Lung (tissue), 12 donors: ENCODE data around the gene SPACA4. TPM values are rescaled to one million over a fixed set of nuclear protein-coding genes. Genes with fewer than 3 reads are reported as not detected.

Experiments
- ATAC-seq: fragments of 200-7000 bp; cut with Tn5 transposase; one replicate; pipeline ENCODE4 v1.9.1; 2020; ENCODE audit warnings: moderate number of reproducible peaks; ENCODE audit not compliant: insufficient read depth, low FRiP score
- DNase-seq, 3 donors: peaks; one replicate each; pipeline ENCODE4 v3.0.0-alpha.2; 2013 to 2017
- H3K27ac ChIP-seq, 2 donors: one replicate each; pipeline ENCODE4 v1.5.1; 2013; ENCODE audit warnings: mild to moderate bottlenecking in 2 of 2, moderate library complexity in 2 of 2, control low read depth in 1 of 2, inconsistent platforms in 1 of 2, low read depth in 1 of 2, low read length in 1 of 2
- H3K27me3 ChIP-seq, 3 donors: one replicate each; pipeline ENCODE4 v1.5.1; 2013; ENCODE audit warnings: low read length in 2 of 3; ENCODE audit not compliant: control insufficient read depth in 3 of 3, insufficient read depth in 3 of 3
- H3K36me3 ChIP-seq, 4 donors: one replicate each; pipeline ENCODE4 v1.5.1; 2013; ENCODE audit warnings: low read length in 4 of 4, mild to moderate bottlenecking in 1 of 4, moderate library complexity in 1 of 4; ENCODE audit not compliant: control insufficient read depth in 4 of 4, insufficient read depth in 4 of 4
- H3K4me1 ChIP-seq, 5 donors: one replicate each; pipeline ENCODE4 v1.5.1; 2013; ENCODE audit warnings: low read length in 5 of 5, mild to moderate bottlenecking in 2 of 5, moderate library complexity in 1 of 5; ENCODE audit not compliant: control insufficient read depth in 5 of 5, insufficient read depth in 5 of 5
- H3K4me3 ChIP-seq: one replicate; pipeline ENCODE4 v1.5.1; 2013; ENCODE audit warnings: mild to moderate bottlenecking, control low read depth, moderate library complexity
- H3K9ac ChIP-seq, 2 donors: one replicate each; pipeline ENCODE4 v1.5.1; 2013; ENCODE audit warnings: low read length in 2 of 2, control low read depth in 1 of 2; ENCODE audit not compliant: insufficient read depth in 1 of 2
- H3K9me3 ChIP-seq, 4 donors: one replicate each; pipeline ENCODE4 v1.5.1; 2013; ENCODE audit warnings: low read length in 3 of 4, mild to moderate bottlenecking in 1 of 4, moderate library complexity in 1 of 4; ENCODE audit not compliant: control insufficient read depth in 4 of 4, insufficient read depth in 3 of 4
- WGBS, 2 donors: extraction: QIAGEN DNeasy Blood & Tissue Kit; methylation state at CpG; one replicate each; pipeline ENCODE4 v1.1.7; 2013; 5-methylcytosine and 5-hydroxymethylcytosine counted together
- polyA plus RNA-seq, 2 donors: library from polyadenylated mRNA; stranded (reverse); fragments of 200-250 nt; gene quantifications; one replicate each; pipeline ENCODE4 v1.2.1, GENCODE V29; 2013
- total RNA-seq, 2 donors: library from RNA; depleted of rRNA in 1 of 2; stranded (reverse); fragments of >200 nt in 1 of 2; gene quantifications; one replicate each; pipeline ENCODE4 v1.2.1, GENCODE V29; 2014 to 2021
- TF ChIP-seq, protein P1 (sequence below): IDR thresholded peaks from 2 replicates; pipeline ENCODE4 v1.5.1; 2012; ENCODE audit warnings: mild to moderate bottlenecking; ENCODE audit errors: control extremely low read depth, extremely low read depth
- donor health status: control.
- donor health status: control.
- donor health status: Bipolar disorder and iron deficiency.
- donor health status: healthy.
- donor health status: DM: yes; HTN: yes; CAD: no.

SPACA4 gene
- total and polyA plus RNA-seq, 4 donors: 0.03 to 0.16 TPM; not detected in 2

DNA sequence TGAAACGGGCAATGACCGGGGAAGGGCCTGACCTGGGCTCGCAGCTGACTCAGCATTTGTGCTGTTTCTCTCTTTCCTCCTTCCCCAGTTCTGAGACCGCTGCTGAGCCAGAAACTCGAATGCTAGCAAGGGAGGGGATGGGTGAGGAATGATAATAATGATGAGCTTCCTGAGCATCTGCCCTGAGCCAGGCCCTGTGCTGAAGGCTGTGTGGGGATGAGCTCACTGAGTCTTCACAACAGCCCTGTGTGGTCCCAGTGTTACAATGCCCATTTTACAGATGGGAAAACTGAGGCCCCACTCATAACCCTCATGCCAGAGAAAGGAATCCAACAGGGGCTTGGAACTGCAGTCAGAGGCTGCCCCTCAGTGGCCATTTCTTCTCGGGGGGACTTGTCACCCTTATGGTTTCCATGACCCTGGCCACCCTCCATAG, 46.4 kb upstream of the SPACA4 start:
- DNase-seq (no peak), ATAC-seq (no peak)
- Histone ChIP-seq H3K36me3 (no peaks in the 10 kb centered on the region), H3K4me3 (no peak overlapping the region), H3K27ac (no peak overlapping the region), H3K9me3 (peaks cover 0 to 5% (median 0%) of the 10 kb centered on the region in 4 donors), H3K9ac (no peak overlapping the region), H3K4me1 (peaks cover 0 to 2% (median 0%) of the 10 kb centered on the region in 5 donors), H3K27me3 (peaks cover 0 to 4% (median 0%) of the 10 kb centered on the region in 3 donors)
- 83 to 87% methylated on average over 6 of the region's 6 CpGs for WGBS, 2 donors
- TF ChIP-seq, protein P1, sequence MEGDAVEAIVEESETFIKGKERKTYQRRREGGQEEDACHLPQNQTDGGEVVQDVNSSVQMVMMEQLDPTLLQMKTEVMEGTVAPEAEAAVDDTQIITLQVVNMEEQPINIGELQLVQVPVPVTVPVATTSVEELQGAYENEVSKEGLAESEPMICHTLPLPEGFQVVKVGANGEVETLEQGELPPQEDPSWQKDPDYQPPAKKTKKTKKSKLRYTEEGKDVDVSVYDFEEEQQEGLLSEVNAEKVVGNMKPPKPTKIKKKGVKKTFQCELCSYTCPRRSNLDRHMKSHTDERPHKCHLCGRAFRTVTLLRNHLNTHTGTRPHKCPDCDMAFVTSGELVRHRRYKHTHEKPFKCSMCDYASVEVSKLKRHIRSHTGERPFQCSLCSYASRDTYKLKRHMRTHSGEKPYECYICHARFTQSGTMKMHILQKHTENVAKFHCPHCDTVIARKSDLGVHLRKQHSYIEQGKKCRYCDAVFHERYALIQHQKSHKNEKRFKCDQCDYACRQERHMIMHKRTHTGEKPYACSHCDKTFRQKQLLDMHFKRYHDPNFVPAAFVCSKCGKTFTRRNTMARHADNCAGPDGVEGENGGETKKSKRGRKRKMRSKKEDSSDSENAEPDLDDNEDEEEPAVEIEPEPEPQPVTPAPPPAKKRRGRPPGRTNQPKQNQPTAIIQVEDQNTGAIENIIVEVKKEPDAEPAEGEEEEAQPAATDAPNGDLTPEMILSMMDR: no peak

DNA sequence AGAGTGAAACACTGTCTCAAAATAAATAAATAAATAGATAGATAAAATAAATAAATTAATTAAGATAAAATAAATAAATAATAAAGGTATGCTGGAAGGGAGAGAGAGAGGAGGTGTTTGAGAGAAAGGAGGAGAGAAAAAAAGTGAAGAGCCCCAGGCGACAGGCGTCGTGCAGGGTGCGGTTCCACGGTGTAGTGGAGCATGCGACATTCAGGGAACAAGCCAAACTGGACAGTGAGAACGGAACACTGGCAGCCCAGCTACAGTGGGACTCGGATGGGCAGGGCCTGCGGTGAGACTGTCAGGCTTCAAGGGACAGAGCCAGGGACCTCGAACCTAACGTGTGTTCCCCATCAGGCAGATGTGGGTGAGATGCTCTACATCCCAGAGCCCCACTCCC, 45.1 kb upstream of the SPACA4 start:
- Histone ChIP-seq H3K36me3 (no peaks in the 10 kb centered on the region), H3K4me3 (no peak overlapping the region), H3K27me3 (peaks cover 0 to 4% (median 0%) of the 10 kb centered on the region in 3 donors), H3K27ac (no peak overlapping the region), H3K9me3 (peaks cover 0 to 5% (median 0%) of the 10 kb centered on the region in 4 donors), H3K9ac (no peak overlapping the region), H3K4me1 (peaks cover 0 to 2% (median 0%) of the 10 kb centered on the region in 5 donors)
- TF ChIP-seq, protein P1: no peak
- DNase-seq: no peak
- 92 to 94% methylated on average over 11 of the region's 11 CpGs for WGBS, 2 donors
- ATAC-seq: no peak

DNA sequence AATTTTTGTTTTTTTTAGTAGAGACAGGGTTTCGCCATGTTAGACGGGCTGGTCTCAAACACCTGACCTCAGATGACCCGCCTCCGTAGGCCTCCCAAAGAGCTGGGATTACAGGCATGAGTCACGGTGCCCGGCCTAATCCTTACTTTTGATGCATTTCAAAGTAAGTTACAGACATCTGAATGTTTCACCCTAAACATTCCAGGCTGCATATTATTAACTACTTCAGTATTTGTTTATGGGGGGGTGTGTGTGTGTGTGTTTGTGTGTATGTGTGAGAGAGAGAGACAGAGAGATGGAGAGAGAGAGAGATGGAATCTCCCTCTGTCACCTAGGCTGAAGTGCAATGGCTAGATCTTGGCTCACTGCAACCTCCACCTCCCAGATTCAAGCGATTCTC, 41.5 kb upstream of the SPACA4 start:
- no peaks in the 10 kb centered on the region for H3K36me3 ChIP-seq
- H3K4me3 ChIP-seq: no peak overlapping the region
- H3K4me1 ChIP-seq: peaks cover 0 to 8% (median 0%) of the 10 kb centered on the region in 5 donors
- ATAC-seq: no peak
- WGBS, 2 donors: 73 to 87% methylated on average over 7 of the region's 7 CpGs
- no peak overlapping the region for H3K9ac ChIP-seq
- H3K9me3 ChIP-seq: peaks cover 0 to 2% (median 0%) of the 10 kb centered on the region in 4 donors
- TF ChIP-seq, protein P1: no peak
- H3K27ac ChIP-seq: no peak overlapping the region
- DNase-seq: no peak
- peaks cover 0 to 4% (median 0%) of the 10 kb centered on the region in 3 donors for H3K27me3 ChIP-seq
